Activated CD4-positive, alpha-beta T cell treated with anti-CD3 and anti-CD28 coated beads, Interleukin-2, amount 50 U/mL, for 16 hours (primary cell): Measurements from ENCODE around the gene CYB561.
"Not testable (repeated sequence)": the region's sequence is repeated elsewhere in the genome, so short reads cannot be mapped to it uniquely, and the experiment has no call there.

Experiments
- DNase-seq: peaks from one replicate; pipeline ENCODE4 v3.0.0-alpha.2; 2020

The CYB561 gene

DNA sequence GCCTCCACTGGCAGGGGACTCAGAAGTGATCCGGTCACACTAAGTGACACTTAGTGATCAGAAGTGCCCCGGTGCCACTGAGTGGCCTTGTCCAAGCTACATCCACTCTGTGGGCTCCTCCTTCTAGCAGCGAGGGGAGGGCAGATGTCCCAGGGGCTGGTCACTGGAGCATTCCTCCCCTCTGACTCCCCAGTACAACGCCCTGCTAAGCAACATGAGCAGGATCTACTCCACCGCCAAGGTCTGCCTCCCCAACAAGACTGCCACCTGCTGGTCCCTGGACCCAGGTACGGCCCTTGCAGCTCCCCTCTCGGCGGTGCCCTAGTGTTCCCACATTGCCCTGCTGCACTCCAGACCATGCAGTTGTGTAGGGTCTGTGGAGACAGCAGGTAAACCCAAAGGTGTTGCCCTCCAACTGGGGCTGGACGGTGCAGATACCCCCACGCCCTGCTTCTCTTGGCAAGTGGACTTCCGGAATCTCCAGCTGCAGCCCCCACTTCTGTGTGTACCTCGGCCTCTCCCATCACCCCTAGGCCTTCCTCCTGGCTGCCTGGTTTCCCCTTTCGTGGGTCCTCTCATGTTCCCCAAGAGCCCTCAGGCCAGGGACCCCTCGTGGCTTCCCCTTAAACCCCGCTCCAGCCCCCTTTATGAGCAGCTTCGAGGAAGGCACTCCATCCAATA lies 32.8 kb upstream of the CYB561 start:
- peak; percentile 76 for DNase-seq

GRCh38 chr17:63477480-63478440 lies 31.7 kb upstream of the CYB561 start:
- DNase-seq: no peak

DNA sequence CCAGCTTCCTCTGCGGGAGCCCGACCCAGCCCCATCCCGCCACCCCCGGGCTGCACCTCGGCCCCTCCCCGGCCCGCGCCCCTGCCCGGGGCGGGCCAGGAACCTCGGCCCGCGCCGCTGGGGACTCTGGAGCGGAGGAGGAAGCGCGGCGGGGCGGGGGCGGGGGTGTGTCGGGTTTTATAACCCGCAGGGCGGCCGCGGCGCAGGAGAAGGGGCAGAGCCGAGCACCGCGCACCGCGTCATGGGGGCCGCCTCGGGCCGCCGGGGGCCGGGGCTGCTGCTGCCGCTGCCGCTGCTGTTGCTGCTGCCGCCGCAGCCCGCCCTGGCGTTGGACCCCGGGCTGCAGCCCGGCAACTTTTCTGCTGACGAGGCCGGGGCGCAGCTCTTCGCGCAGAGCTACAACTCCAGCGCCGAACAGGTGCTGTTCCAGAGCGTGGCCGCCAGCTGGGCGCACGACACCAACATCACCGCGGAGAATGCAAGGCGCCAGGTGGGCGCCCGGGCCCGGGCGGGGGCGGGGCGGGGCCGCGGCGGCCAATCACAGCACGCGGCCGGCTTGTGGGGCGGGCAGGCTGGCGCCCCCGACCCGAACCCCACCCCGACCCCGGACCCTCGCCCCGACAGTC lies 30.9 kb upstream of the CYB561 start, which contains the start of gene ACE:
ACE (plus strand) TSS at position 208 of the 626 bp plus-strand sequence; CDS start at position 242, 34 bp downstream.
- peak; percentile 31 for DNase-seq

- no peak for DNase-seq
These were observed 30.4 kb upstream of the CYB561 start for GRCh38 chr17:63476459-63476853.

DNA sequence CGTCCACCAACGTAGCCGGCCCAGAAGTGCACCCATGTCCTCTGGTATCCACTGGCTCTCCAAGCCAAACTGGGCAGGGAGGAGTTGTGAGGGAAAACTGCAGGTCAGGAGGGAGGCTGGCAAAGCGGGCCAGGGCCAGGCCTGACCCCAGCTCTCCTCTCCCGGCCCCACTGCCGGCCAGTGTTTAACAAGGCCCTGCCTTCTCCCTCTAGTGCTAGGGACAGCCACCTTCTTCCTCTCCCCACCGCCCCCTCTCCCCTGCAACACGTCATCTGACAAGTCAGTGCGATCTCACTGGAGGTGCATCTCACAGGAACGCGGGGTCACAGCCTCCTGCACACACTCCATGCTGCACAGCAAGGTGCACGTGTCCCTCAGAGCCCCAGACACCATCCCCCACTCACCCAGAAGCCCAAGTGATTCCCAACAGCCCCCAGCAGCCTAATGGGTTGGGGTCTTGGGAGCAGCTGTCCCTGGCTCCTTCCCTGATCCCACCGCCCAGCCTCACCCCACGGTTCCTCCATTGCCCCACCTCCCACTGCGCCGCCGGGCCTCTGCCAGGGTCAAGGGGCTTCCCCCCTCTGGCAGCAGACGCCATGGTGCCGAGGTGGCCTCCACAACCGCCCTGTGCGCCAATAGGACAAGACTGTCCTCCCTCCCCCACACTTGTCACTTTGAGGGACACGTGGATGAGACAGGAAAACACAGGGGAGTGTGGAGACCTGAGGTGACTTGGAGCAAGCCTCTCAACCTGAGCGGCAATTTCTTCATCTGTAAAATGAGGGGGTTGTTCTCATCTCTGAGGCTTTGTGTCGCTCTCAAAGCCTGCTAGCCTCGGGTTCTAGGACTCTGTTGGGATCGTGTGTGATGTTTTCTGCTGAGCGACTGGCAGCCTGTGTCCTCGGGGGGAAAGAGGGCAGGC lies 29.6 kb upstream of the CYB561 start:
- DNase-seq: no peak

DNA sequence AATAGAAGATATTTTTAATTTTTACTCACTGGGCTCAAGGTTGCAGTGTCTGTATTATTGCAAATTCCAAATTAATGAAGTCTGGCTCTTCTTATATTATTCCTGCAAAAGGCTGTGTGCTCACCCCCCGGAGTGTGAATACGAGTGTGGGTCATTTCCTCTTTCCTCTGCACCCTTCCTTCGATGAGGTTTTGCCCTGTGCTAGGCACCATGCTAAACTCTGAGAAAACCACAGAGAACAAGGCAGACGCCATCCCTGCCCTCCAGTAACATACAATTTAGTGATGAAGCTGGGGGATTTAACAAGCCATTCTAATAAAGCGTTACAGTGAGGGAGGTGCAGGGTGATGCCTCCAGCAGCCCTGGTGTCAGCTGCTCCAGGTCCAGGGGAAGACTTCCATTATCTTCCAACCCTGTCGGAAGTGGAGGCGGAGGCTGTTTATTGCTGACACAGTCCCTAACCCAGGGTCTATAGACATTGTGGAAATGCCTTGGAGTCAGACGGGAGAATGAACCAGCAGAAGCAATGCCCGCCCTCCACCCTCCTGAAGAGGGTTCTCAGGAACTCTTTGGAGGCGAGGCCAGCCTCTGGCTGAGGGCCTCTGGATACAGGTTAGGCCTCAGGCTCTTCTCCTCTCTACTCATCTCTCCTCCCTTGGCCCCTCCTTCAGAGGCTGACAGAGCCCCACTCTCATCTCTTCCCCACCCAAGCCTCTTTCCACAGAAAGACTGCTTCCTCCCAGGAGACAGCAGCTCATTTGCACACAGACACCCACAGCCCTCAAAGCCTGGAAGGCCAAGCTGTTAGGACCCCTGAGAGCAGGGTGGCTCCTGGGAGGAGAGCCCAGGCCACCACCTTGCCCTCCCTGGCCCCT lies 28.7 kb upstream of the CYB561 start:
- DNase-seq: no peak

DNA sequence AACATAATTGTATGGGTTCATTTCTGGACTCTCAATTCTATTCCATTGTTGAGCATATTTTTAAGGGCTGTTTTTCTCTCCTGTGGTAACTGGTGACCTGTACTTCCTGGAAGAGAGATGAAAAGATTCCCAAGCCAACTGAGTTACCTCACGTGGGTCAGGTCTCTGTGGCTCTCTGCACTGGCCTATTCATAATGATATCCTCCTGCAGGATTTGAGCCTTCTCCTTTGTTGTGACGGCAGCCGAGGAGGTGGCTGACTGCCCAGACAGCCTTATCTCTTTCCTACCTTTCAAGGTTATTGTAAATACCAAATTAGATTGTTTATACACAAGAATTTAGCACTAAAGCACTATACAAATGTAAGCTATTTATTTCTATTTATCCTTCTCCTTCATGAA lies 28.1 kb upstream of the CYB561 start:
- DNase-seq: no peak

GRCh38 chr17:63468099-63468498 lies 22.0 kb upstream of the CYB561 start:
- not testable (repeated sequence) for DNase-seq

DNA sequence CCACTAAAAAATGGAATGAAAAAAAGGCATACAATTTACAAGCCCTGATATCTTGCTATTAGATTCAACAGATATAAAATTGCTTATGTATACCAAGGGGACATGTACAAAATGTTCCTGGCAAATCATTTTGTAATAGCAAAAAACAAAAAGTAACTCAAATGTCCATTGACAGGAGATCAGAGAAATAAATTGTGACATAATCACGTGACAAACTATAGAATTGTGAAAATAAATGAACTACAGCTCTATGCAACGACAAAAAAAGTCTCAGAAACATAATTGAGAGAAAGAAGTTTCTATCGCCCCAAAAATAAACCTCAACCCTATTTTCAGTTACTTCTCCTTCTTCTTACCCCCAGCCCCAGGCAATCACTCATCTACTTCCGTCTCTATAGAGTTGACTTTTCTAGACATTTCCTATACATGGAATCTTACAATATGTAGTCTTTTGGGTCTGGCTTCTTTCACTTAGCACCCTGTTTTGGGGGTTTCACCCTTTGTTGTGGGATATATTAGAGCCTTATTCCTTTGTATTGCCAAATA lies 18.7 kb upstream of the CYB561 start:
- DNase-seq: no peak

DNA sequence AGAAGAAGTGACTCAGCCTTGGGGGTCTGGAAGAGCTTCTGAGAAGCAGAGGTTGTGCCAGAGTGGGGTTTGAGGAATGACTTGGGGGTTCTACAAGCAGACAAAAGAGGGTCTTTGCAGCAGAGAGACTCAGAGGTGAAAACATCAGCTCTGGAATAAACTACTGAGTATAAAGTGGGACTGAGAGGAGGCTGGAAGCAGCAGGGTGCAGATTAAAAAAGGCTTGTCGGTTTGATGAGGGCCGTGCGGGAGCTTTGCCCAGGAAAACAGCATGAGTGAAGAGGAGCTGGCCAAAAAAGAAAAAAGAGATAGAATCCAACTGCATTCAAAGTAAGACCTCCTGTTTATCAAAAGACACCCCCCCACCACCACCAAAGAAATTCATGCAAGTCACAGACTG lies 17.7 kb upstream of the CYB561 start:
- DNase-seq: no peak

GRCh38 chr17:63460018-63460417 lies 13.9 kb upstream of the CYB561 start:
- DNase-seq: no peak

- no peak for DNase-seq
These were observed 12.4 kb upstream of the CYB561 start for GRCh38 chr17:63458478-63458877.

GRCh38 chr17:63455417-63455816 lies 9.3 kb upstream of the CYB561 start:
- DNase-seq: no peak

DNA sequence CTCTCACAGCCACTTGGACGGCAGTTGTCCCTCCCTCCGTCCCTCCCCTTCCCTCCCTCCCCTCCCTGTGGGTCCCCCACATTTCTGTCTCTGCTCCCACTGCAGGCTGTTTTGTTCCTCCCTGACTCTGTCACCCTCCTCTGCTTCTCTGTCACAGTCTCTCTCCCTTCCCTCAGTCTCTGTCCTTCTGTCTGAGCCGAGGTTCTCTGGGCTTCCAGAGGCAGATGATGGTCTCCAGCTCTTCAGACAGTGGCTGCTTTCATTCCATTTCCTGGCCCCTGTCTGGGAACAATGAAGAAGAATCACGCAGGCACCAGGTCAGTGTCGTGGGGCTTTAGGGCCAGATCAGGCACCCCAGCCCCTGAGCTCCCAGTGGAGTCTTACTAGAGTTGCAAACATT lies 8.8 kb upstream of the CYB561 start:
- DNase-seq: no peak

GRCh38 chr17:63454357-63454756 lies 8.3 kb upstream of the CYB561 start:
- DNase-seq: not testable (repeated sequence)

- DNase-seq: no peak
These were observed 7.0 kb upstream of the CYB561 start for GRCh38 chr17:63452962-63453551.

- no peak for DNase-seq
These were observed 6.2 kb upstream of the CYB561 start for GRCh38 chr17:63452046-63452961.

DNA sequence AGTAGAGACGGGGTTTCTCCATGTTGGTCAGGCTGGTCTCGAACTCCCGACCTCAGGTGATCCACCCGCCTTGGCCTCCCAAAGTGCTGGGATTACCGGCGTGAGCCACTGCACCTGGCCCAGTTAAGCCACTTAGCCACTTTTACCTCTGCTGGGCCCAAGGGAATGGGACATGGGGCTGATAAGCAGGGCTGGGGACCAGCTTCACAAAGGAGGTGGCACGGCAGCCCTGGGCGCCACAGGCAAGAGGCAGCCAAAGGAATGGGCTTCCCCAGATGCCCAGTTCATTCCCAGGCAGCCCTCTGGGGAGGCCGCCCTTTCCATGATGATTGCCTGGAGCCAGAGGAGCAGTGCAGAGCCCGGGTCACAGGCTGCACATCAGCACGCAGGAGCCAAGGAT lies 5.0 kb upstream of the CYB561 start:
- no peak for DNase-seq

DNA sequence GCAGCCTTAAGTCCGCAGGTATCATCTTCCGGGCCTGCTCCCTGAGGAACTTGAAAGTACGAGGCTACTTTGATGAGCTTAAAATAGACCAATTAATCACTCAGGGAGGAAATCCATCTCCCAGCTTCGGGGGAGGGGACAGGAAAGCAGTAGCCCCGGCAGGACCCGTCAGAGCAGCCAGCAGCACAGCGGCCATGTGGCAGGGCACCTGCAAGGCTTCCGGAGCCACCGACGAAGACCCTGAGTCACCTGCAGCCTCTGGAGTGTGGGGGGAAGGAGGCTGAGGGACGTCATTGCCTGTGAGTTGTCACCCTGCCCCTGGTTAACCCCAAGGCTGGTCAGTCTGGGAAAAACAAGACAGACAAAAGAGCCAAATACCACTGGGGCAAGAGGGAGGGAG lies 4.4 kb upstream of the CYB561 start:
- DNase-seq: no peak

- DNase-seq: no peak
These were observed 2.5 kb upstream of the CYB561 start for GRCh38 chr17:63448655-63449054.
